HTERT RPE-1 (cell line): Measurements from ENCODE around the gene NUP50.

Source experiments
- in situ Hi-C: fragments of 300-500 bp; cut with MboI; formaldehyde crosslinking; loops from 4 replicates; pipeline ENCODE4 v1.14.3; 2020; ENCODE audit warnings: low sequenced_read_pairs

Gene NUP50, protein sequence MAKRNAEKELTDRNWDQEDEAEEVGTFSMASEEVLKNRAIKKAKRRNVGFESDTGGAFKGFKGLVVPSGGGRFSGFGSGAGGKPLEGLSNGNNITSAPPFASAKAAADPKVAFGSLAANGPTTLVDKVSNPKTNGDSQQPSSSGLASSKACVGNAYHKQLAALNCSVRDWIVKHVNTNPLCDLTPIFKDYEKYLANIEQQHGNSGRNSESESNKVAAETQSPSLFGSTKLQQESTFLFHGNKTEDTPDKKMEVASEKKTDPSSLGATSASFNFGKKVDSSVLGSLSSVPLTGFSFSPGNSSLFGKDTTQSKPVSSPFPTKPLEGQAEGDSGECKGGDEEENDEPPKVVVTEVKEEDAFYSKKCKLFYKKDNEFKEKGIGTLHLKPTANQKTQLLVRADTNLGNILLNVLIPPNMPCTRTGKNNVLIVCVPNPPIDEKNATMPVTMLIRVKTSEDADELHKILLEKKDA

DNA sequence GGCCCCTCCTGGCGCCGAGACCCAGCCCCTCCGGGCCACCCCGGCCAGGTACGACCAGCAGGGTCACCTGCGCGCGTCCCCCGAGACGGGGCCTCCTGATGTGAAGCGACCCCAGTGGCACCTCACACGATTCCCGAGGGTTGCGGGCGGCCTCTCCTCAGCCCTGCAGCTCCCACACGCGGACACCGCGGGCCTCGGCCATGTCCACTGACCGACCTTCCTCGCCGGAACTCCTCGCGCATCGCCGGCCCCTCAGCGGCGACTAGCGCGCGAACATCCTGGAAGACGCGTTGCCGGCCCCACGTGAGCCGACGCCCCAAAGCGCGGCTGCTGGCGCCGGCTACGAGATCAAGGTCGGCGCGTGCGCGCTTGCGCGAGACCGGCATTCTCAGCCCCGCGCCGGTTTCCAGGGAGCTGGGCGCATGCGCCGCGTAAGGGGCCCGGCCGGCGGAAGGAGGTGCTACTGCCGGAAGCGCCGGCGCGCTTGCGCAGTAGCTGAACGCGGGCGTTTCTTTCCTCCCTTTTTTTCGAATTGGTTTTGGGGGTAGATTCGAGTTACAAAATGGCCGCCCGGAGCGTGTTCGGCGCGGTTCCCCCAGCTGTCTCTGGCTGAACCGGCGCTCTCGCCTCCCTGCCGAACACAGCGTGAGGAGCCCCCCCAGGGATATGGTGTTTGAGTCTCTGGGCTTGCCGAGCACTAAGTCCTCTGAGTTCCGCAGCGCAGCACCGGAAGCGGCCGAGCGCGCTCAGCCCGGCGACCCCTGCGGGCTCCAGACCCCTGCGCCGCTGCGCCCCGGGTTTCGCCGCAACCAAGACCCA, at the start of gene NUP50:
TSS of gene NUP50 (plus strand) at position 475 of the 819 bp plus-strand sequence. CDS start 4,253 bp downstream, outside the sequence.
- in situ Hi-C loops = no loop called here

DNA sequence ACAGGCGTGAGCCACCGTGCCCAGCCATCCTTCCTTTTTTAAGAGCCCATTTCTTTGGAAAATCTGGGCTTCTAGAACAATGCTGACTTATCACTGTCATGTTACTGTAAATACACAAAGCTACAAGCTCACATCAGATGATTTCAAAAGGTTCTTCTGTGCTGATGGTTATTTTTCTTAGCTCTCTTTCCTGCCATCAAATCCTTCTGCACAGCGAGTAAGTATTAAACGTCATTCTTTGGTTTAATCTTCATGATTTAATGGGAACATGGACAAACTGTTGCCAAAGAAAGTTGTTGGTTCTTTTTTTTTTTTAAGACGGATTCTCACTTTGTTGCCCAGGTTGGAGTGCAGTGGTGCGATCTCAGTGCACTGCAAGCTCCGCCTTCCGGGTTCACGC, 43.3 kb upstream of the NUP50 start:
- in situ Hi-C loops = no loop called here

DNA sequence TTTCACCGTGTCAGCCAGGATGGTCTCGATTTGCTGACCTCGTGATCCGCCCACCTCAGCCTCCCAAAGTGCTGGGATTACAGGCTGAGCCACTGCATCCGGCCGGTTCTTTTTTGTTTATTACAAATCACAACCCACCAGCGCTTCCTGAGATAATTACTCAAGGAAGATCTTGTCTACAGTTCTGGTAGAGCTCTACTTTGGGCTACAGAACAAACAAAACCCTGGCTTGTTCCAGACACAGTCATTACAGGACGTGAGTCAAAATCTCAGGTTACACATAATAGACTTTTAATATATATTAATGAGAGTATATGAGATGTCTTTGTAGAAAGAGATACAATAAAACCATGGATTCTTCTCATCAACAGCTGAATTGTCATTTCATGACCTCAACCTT, 42.8 kb upstream of the NUP50 start:
- in situ Hi-C loops = no loop called here

DNA sequence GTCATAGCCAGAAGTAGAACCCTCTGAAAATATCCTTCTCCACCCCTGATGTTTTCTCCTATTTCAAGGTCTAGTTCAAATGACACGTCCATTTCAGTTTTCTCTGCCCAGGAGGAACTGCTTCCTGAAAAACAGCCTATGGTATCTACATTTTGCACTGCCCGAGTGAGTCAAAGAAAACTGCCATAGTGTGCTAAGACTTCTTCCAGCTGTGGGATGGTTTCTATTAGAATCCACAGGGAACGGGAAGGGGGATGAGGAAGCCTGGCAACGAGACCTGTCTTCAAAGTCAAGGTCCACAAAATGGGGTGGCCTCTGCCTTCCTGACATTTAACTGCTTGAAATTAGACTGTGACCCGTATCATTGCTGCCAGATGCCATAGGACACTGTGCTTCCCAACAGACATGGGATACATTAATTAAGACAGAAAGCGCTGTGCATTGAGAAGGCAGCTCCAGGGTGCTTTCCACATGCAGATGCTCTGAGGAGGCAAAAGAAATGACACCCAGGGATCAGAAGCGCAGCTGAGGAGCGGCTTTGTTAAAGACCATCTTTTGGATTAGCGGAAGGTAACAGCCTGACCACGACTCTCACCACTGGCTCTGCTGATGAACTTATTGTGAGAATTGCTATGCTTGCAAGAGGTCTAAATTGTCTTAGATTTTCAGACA, 39.4 kb upstream of the NUP50 start:
- in situ Hi-C loops = no loop called here

DNA sequence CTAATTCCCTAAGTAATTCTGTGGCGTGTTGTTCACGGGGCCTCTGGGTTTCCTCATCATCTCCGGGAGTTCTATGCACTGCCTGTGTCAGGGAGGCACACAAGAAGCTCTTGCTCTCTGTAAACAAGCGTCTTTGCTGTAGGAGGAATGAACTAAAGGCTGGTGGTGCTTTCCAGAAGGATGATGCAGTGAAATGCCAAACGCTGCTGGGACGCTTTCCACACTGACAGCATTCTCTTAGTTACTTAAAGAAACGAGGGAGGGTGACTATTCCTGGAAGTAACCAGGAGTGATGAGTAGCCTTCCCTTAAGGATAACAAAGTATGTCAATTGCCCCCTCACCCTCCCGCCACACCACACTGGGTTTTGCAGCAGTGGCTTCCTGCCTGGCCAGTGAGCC, 38.5 kb upstream of the NUP50 start:
- in situ Hi-C loops = no loop called here

DNA sequence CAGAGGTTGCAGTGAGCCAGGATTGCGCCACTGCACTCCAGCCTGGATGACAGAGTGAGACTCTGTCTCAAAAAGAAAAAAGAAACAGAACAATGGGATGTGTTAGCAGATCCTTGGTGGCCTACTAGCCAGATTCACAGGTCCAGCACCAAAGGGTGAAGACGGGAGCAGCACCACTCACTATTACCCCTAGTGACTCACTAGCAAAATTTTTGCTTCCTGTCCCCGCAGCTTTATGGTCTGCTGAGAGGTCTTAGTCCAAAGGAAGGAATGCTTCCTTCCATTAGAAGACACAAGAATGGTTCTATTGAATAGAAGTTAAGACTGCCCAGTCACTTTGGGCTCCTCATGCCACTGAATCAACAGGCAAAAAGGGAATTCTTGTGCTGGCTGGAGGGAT, 35.9 kb upstream of the NUP50 start:
- in situ Hi-C loops = no loop called here

DNA sequence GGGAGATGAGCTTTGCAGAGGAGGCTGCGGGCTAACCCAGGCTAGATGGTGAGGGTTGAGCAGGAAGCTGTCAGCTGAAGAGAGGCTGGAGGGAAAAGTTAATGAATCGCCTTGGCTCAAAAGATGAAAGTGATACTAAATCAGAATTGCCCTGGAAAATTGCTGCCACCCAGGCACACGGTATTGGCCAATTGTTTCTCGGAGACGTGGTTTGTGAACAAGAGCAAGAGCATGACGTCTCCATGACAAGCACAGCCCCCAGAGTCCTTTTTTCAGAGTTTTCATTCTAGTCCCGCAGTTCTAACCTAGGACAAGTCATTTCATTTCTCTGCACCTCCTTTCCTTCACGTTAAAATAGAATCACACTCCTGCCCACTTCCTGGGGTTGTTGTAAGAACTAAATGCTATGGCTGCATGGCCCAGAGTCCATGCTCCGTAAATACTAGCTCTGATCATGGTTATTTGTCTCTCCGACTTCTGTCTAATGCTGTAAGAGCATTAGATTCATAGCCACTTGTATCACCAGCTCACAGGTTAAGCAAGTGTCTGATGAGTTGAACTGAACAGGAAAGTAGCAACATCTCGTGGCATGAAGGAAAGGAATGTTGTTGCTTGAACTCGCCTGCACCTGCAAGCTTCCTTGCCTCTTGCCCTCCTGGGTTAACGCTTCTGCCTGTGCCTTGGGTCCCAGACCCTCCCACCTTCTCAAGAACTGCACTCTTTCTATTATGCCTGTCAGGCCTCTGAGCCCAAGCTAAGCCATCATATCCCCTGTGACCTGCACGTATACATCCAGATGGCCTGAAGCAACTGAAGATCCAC, 33.8 kb upstream of the NUP50 start:
- in situ Hi-C loops = no loop called here

DNA sequence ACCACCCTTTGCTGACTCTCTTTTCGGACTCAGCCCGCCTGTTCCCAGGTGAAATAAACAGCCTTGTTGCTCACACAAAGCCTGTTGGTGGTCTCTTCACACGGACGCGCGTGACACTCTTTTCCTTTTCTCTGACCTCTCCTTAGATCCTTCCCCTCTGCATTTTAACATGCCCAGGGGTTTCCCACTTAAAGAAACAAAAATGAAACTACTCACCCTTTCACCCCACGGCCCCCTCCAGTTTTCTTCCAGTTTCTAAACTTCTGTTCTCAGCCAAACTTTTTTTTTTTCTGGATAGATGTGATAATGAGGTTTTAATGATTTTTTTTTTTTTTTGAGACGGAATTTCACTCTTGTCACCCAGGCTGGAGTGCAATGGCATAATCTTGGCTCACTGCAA, 32.8 kb upstream of the NUP50 start:
- in situ Hi-C loops = no loop called here

DNA sequence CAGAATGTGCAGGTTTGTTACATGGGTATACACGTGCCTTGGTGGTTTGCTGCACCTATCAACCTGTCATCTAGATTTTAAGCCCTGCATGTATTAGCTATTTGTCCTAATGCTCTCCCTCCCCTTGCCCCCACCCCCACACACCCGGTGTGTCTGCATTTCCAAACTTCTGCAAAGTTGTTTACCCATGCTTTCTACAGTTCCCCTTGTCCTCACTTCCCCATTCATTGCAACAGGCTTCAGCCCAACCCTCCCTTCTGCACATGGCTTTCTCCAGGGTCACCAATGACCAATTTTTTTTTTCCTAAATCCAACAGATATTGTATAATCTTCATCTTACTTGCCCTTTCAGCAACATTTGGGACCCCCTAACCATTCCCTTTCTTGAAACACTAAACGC, 32.0 kb upstream of the NUP50 start:
- in situ Hi-C loops = no loop called here

DNA sequence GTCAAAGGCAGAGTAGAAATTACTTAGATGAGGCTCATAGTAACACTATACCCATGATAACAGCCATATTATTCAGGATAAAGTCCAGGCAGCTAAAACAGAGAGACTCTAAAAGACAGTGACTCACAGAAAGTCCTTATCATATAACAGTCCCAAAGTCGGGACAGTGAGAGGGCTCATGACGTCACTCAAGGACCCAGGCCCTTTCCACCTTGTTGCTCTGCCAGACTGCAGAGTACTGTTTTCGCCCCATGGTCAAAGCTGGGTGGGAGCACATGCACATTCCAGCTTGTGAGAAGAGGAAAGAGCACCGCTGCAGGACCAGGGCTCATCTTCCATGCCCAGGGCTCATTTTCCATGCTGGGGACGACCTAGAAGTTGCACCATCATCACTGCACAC, 29.4 kb upstream of the NUP50 start:
- in situ Hi-C loops = no loop called here

DNA sequence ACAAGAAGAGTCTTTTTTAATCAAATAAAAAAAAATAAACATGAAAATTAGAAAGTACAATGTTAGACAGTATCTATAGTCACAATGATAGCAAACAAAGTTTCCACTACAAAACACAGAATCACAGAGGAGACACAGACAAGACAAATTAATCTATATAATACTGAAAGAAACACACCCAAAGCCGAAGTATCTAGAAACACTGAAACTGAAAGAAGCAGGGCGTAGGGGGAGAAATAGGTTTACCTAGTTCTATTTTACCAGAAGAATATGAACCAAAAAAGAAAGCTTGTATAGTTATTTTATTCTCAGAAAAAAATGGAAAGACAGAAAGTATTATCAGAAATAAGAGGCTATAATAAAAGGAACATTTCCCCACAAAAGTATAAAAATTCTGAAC, 27.1 kb upstream of the NUP50 start:
- in situ Hi-C loops = no loop called here

DNA sequence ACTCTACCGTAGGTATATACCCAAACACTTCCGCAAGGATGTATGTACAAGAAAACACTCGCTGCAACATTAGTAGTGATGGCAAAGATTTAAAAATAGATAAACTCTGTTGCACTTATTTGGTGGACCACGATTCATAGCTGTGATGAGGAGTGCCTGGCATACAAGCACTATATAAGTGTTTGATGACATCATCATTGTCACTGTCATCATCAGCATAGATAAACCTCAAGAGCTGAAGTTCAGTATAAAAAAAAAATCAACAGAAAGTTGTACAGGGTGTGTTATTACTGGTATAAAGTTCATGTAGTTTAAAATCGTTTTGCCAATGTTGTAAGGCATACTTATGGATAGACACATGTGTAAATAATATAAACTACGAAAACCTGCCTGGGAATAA, 24.0 kb upstream of the NUP50 start:
- in situ Hi-C loops = no loop called here

DNA sequence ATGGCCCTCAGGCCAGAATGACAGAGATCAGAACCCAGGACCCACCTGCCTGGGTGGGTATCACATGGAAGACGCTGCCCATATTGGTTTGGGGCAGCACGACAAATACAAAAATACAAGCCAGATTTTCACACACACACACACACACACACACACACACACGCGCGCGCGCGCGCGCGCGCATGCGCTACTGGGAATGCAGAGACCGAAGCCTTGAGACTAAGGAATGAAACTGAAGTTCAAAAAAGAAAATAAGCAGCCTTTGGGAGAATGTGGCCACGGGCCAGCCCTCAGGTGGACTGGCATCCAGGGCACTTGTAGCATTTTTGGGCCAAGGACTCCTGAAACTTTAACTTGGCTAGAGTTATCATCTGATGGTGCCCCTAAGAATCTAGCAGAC, 21.3 kb upstream of the NUP50 start:
- in situ Hi-C loops = no loop called here

DNA sequence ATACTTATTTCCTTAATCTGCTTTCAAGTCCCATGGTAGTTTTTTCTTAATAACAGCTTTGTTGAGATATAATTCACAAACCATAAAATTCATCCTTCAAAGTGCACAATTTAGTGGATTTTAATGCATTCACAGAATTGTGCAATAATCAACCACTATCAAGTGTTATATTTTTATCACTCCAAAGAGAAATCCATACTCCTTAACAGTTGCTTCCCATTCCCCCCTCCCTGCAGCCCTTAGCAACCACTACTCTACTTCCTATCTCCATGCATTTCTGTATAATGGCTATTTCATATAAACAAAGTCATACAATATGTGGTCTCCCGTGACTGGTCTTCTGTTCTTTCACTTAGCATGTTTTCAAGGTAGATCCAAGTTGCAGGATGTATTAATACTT, 18.8 kb upstream of the NUP50 start:
- in situ Hi-C loops = no loop called here

DNA sequence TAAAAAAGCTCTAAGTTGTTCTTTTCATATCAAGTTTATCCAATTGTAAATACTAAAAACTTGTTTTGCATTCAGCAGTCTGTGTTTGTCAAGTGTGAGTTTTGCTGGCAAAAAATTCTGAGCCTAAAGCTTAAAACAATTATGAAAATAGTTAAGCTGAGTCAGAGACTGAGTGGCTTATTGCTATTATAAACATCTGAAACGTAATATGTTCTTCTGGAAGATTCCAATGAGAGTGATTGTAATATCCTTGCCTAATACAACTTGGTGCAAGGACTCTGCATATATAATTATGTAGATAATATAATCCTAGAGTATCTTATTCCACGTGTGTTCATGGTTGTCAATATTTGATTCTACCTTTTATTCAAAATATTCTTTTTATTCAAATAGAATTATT, 14.1 kb upstream of the NUP50 start:
- in situ Hi-C loops = no loop called here

DNA sequence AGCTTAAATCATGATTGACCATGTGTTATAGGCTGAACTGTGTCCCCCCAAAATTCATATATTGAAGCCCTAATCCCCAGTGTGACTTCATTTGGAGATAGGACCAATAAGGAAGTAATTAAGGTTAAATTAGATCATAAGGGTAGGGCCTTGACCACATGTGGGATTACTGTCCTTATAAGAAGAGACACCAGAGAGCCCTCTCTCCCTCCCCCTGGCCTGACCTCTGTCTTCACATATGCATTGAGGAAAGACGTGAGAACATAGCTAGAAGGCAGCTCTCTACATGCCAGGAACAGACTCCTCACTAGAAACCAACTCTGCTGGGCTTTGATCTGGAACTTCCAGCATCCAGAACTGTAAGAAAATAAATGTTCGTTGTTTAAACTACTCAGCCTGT, 13.6 kb upstream of the NUP50 start:
- in situ Hi-C loops = no loop called here

DNA sequence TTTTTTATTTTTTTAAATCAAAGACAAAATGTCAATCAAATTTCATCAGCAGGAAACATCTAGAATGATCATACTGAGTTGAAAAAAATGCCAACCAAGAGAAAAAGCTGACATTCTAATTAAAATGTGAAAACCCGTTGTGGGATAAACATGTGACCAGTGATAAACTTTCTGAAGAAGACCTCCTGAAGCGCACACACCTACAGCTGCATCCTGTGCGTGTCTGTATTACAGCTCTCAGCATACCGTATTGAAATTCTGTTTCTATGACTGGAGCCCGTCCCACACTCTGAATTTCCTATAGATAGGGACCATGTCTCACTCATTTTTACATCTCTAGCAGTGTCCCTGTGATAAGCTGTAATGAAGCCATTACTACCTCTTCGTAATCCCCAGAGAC, 12.2 kb upstream of the NUP50 start:
- in situ Hi-C loops = no loop called here

DNA sequence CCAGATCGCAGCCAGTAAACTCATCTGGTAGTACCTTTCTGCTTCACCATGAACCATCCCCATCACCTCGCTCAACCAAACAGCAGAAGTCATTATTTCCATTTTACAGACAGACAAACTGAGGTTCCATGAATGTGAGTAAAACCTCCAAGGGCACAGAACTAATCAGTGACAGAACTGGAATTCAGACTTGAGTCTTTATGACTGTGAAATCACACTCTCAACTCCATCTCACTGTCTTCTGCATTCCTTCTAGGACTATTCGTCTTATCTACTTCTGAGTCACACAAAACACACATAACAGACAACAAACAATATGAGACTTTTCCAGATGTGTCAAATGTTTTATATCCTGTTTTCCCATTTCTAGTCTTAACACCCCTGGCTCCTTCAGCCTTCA, 9.3 kb upstream of the NUP50 start:
- in situ Hi-C loops = no loop called here

DNA sequence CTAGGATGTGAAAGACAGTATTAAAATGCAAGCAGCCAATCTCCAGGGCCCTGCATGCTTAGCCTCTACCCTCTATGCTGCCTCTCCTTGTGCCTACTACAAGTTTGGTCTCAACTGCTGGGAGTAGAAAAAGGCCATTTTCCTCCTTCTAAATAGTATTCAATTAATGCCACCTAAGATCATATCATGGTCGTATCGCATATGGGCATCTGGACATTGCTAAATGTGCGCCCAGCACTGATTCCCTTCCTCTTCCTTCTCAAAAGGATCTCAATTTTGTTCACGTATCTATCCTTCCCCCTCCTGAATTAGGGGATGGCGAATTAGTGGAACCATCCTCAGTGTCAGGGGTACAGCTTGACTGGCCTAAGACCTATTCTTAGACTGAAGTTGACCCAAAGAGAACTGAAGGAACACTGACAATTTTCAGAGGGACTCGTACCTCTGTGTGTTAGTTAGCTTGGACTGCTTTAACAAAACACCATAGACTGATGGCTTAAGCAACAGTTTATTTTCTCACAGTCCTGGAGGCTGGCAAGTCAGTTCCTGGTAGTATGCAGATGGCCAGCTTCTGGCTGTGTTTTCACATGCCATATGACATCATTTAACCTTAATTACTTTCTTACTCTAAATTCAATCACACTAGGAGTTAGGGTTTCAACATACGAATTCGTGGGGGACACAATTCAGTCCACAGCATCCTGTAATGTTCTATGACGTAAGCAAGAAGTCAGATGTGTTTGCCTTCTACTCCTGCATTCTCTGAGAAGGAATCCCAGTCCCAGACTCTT, 8.5 kb upstream of the NUP50 start:
- in situ Hi-C loops = no loop called here

DNA sequence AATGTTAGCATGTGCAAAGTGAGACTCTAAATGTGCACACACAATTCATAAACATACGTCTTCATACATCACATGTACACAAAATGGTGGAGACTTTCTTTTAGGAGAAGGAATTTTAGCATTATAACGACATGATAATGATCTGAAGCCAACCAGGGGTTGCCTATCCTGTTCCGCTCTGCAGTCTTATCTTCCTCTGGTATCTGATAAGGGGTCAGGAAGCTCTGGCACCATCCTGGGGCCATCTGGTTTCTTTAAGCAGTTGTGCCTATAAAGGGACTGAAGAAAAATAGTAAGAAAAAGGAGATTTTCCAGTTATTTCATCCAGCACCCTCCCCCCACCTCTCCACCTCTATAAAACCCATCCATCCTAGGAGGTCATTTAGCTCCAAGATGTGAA, 5.8 kb upstream of the NUP50 start:
- in situ Hi-C loops = no loop called here
